Measurements from ENCODE around the gene CACUL1. TPM values are rescaled to one million over a fixed set of nuclear protein-coding genes. Genes with fewer than 3 reads are reported as not detected.
A peak's percentile ranks its signal among the peaks of the same experiment; 100 is the strongest.

Gene CACUL1
- total and polyA plus RNA-seq, 11 donors, result 4.6 to 38.7 (median 23.9) TPM

DNA sequence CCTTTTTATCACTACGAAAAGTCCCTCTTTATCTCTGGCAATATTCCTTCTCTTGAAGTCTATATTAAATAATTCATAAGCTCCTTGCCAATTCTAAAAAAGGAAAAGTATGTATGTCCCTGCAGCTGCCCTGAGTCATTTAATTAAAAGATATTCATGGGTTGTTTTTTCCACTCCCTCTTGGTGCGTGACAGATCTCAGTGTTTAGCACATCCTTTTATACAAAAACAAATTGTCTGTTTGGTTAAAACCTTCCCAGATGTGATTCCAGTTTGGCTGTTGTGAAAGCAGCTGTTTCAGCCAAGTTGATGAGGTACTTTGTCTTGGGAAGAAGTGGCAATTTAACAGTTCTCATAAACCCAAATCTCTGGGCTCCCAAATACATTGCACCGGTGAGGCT lies 125.6 kb downstream of the CACUL1 start:
- Histone ChIP-seq H3K4me3 (no peak overlapping the region), H3K36me3 (no peaks in the 10 kb centered on the region), H3K27ac (peak overlapping the region in 1 of 12 donors; percentile 58), H3K9me3 (no peaks in the 10 kb centered on the region), H3K27me3 (peaks cover 0 to 9% (median 0%) of the 10 kb centered on the region in 9 donors), H3K4me1 (peaks cover 0 to 9% (median 0%) of the 10 kb centered on the region in 12 donors)
- ATAC-seq, result no peak
- DNase-seq, result no peak
- TF ChIP-seq POLR2A (IDR thresholded peaks at IDR 0.05), result no peak
- TF ChIP-seq, protein P1, sequence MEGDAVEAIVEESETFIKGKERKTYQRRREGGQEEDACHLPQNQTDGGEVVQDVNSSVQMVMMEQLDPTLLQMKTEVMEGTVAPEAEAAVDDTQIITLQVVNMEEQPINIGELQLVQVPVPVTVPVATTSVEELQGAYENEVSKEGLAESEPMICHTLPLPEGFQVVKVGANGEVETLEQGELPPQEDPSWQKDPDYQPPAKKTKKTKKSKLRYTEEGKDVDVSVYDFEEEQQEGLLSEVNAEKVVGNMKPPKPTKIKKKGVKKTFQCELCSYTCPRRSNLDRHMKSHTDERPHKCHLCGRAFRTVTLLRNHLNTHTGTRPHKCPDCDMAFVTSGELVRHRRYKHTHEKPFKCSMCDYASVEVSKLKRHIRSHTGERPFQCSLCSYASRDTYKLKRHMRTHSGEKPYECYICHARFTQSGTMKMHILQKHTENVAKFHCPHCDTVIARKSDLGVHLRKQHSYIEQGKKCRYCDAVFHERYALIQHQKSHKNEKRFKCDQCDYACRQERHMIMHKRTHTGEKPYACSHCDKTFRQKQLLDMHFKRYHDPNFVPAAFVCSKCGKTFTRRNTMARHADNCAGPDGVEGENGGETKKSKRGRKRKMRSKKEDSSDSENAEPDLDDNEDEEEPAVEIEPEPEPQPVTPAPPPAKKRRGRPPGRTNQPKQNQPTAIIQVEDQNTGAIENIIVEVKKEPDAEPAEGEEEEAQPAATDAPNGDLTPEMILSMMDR (IDR thresholded peaks at IDR 0.05), result no peak
- WGBS, 4 donors, result 34 to 43% (median 39%) methylated on average over 3 of the region's 3 CpGs
- intact Hi-C loops (cut with DNase I), result no loop called here

DNA sequence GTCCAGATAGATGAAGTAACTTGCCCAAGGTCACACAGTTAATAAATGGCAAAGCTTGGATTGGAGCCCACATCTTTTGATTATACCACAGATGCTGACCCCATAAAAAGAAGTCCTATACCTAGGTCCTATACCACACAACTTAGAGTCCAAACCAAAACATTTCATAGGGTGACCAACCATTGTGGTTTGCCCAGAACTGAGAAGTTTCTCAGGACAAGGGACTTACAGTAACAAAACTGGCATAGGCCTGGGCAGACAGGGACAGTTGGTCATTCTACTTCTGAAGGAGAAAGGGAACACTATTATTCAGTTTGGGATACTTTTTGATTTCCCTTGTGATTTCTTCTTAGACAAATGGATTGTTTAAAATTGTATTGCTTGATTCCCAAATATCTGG lies 126.4 kb downstream of the CACUL1 start:
- Histone ChIP-seq H3K27me3 (peaks cover 0 to 9% (median 0%) of the 10 kb centered on the region in 9 donors), H3K27ac (peak overlapping the region in 1 of 12 donors; percentile 58), H3K4me3 (no peak overlapping the region), H3K36me3 (no peaks in the 10 kb centered on the region), H3K4me1 (peaks cover 0 to 9% (median 0%) of the 10 kb centered on the region in 12 donors), H3K9me3 (no peaks in the 10 kb centered on the region)
- TF ChIP-seq, protein P1 (IDR thresholded peaks at IDR 0.05), result no peak
- no peak for TF ChIP-seq POLR2A (IDR thresholded peaks at IDR 0.05)
- intact Hi-C loops (cut with DNase I), result no loop called here
- ATAC-seq (no peak), DNase-seq (no peak)

DNA sequence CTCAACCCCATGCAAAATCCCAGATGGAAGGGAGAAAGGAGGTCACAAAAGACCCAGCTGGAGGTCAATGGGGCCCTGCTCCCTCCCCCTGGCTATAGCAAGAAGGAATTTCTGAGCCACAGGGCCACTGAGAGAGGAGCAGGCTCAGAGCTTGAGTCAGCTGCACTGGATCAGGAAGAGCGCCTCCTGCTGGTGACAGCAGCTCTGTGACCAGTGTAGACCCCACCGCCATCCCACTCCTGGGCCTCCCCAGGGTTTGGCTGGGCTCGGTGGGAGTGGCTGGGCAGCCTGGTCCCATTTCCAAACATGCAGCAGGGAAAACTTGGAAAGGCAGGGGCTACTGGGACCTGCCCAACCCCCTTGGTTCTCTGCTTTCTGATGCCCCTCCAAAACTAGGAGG lies 127.8 kb downstream of the CACUL1 start:
- no peak overlapping the region for H3K4me3 ChIP-seq
- TF ChIP-seq, protein P1 (IDR thresholded peaks at IDR 0.05), result peak in 1 of 12 donors; percentile 15
- no peak for TF ChIP-seq POLR2A (IDR thresholded peaks at IDR 0.05)
- ATAC-seq (no peak), DNase-seq (no peak)
- no peaks in the 10 kb centered on the region for H3K36me3 ChIP-seq
- H3K9me3 ChIP-seq, result no peaks in the 10 kb centered on the region
- H3K27me3 ChIP-seq, result peaks cover 0 to 9% (median 0%) of the 10 kb centered on the region in 9 donors
- no peak overlapping the region for H3K27ac ChIP-seq
- intact Hi-C loops (cut with DNase I), result no loop called here
- H3K4me1 ChIP-seq, result peaks cover 0 to 9% (median 0%) of the 10 kb centered on the region in 12 donors
- WGBS, 4 donors, result 44 to 64% (median 54%) methylated on average over 3 of the region's 3 CpGs

Other genes with a start within 250 kb of the CACUL1 start
- gene PRLHR, start 159.3 kb downstream of the CACUL1 start, total RNA-seq, result not detected
- gene PRLHR, start 159.3 kb downstream of the CACUL1 start, polyA plus RNA-seq, result not detected

Data from heart left ventricle (tissue), 16 donors.